Neural progenitor cell (in vitro differentiated cells): Measurements from ENCODE around the gene LGI4. TPM values are rescaled to one million over a fixed set of nuclear protein-coding genes. Genes with fewer than 3 reads are reported as not detected.

Experiments
- DNase-seq: peaks from one replicate; pipeline ENCODE4 v3.0.0-alpha.2; 2016; ENCODE audit warnings: low spot score
- H2AFZ ChIP-seq: fragments of 200-600 bp; sonication (generic); replicated peaks from 2 replicates; pipeline ENCODE4 v1.6.1; 2016; ENCODE audit warnings: antibody characterized with exemption
- H3F3A ChIP-seq: fragments of 200-600 bp; sonication (generic); 2 replicates; pipeline ENCODE4 v1.6.1; 2016; ENCODE audit warnings: antibody characterized with exemption, low read depth
- H3K27ac ChIP-seq: fragments of 200-600 bp; sonication (generic); 2 replicates; pipeline ENCODE4 v1.5.1; 2016; ENCODE audit warnings: mild to moderate bottlenecking
- H3K27me3 ChIP-seq: fragments of 200-600 bp; sonication (generic); 2 replicates; pipeline ENCODE4 v1.6.1; 2016; ENCODE audit warnings: mild to moderate bottlenecking, moderate library complexity
- H3K36me3 ChIP-seq: fragments of 200-600 bp; sonication (generic); 2 replicates; pipeline ENCODE4 v1.5.1; 2016
- H3K4me1 ChIP-seq: fragments of 200-600 bp; sonication (generic); 2 replicates; pipeline ENCODE4 v1.6.1; 2016; ENCODE audit warnings: mixed run types
- H3K4me2 ChIP-seq: fragments of 200-600 bp; sonication (generic); 2 replicates; pipeline ENCODE4 v1.6.1; 2016
- H3K4me3 ChIP-seq: fragments of 200-600 bp; sonication (generic); 2 replicates; pipeline ENCODE4 v1.5.1; 2016
- H3K79me2 ChIP-seq: fragments of 200-600 bp; sonication (generic); 2 replicates; pipeline ENCODE4 v1.6.1; 2016; ENCODE audit warnings: low read depth
- H3K9ac ChIP-seq: fragments of 200-600 bp; sonication (generic); 2 replicates; pipeline ENCODE4 v1.6.1; 2016
- H3K9me3 ChIP-seq: fragments of 200-600 bp; sonication (generic); 2 replicates; pipeline ENCODE4 v1.5.1; 2016; ENCODE audit warnings: low read depth
- H4K20me1 ChIP-seq: fragments of 200-600 bp; sonication (generic); 2 replicates; pipeline ENCODE4 v1.6.1; 2016; ENCODE audit warnings: low read depth
- H3K27ac Mint-ChIP-seq: 3 replicates; pipeline ENCODE4 v1.8.0; 2021; ENCODE audit warnings: mixed read lengths
- H3K27me3 Mint-ChIP-seq: 2 replicates; pipeline ENCODE4 v1.8.0; 2022; ENCODE audit warnings: low read depth, mild to moderate bottlenecking, inconsistent platforms, moderate library complexity, mixed read lengths; ENCODE audit not compliant: insufficient read depth
- H3K36me3 Mint-ChIP-seq: 3 replicates; pipeline ENCODE4 v1.8.0; 2021; ENCODE audit warnings: mixed read lengths
- H3K4me1 Mint-ChIP-seq: 3 replicates; pipeline ENCODE4 v1.8.0; 2021; ENCODE audit warnings: mixed read lengths
- H3K4me3 Mint-ChIP-seq: 3 replicates; pipeline ENCODE4 v1.8.0; 2021; ENCODE audit warnings: mild to moderate bottlenecking, moderate library complexity, mixed read lengths
- H3K9me3 Mint-ChIP-seq: 3 replicates; pipeline ENCODE4 v1.8.0; 2020; ENCODE audit warnings: mixed read lengths
- CTCF ChIP-seq: fragments of 200-600 bp; sonication (generic); IDR thresholded peaks from 2 replicates; pipeline ENCODE4 v1.5.1; 2017; ENCODE audit warnings: antibody characterized with exemption, mild to moderate bottlenecking
- EZH2 ChIP-seq: fragments of 200-600 bp; sonication (generic); IDR thresholded peaks from 2 replicates; pipeline ENCODE4 v1.6.1; 2017; ENCODE audit warnings: antibody characterized with exemption, mild to moderate bottlenecking, moderate library complexity
- EZH2phosphoT487 ChIP-seq: fragments of 200-600 bp; sonication (generic); IDR thresholded peaks from 2 replicates; pipeline ENCODE4 v1.6.1; 2017; ENCODE audit warnings: antibody characterized with exemption
- total RNA-seq: library from RNA; depleted of rRNA; stranded (reverse); fragments of >200 nt; gene quantifications from 2 replicates; pipeline ENCODE4 v1.2.3, GENCODE V29; 2015; ENCODE audit warnings: low replicate concordance

LGI4 gene
- total RNA-seq, 1 donor from 2014 or later = not detected

GRCh38 chr19:35176181-35176570 lies 41.3 kb upstream of the LGI4 start:
- no peak for DNase-seq
- no peak overlapping the region for H3K4me2 ChIP-seq

GRCh38 chr19:35174226-35174625 lies 39.4 kb upstream of the LGI4 start:
- no peak overlapping the region for H3K9ac ChIP-seq
- peaks cover 5% of the 10 kb centered on the region for H3K27me3 Mint-ChIP-seq
- H4K20me1 ChIP-seq = no peaks in the 10 kb centered on the region
- H3F3A ChIP-seq = no peaks in the 10 kb centered on the region
- no peaks in the 10 kb centered on the region for H3K36me3 ChIP-seq
- H3K9me3 Mint-ChIP-seq = peaks cover 13% of the 10 kb centered on the region
- H3K9me3 ChIP-seq = no peaks in the 10 kb centered on the region
- no peak overlapping the region for H3K27ac Mint-ChIP-seq
- no peak for DNase-seq
- H3K27me3 ChIP-seq = no peaks in the 10 kb centered on the region
- H3K4me3 Mint-ChIP-seq = no peak overlapping the region
- H2AFZ ChIP-seq = no peak overlapping the region
- no peak overlapping the region for H3K27ac ChIP-seq
- H3K36me3 Mint-ChIP-seq = no peaks in the 10 kb centered on the region
- no peak overlapping the region for H3K4me2 ChIP-seq
- H3K4me1 ChIP-seq = no peaks in the 10 kb centered on the region
- no peak for TF ChIP-seq CTCF
- no peak for TF ChIP-seq EZH2phosphoT487
- no peak for TF ChIP-seq EZH2
- no peak overlapping the region for H3K4me3 ChIP-seq
- H3K79me2 ChIP-seq = no peaks in the 10 kb centered on the region
- peaks cover 4% of the 10 kb centered on the region for H3K4me1 Mint-ChIP-seq

More at GRCh38 chr19:35176181-35176570, 41.3 kb upstream of the LGI4 start:
- H3K27ac ChIP-seq = no peak overlapping the region
- no peak overlapping the region for H3K9ac ChIP-seq
- H2AFZ ChIP-seq = no peak overlapping the region
- no peaks in the 10 kb centered on the region for H3K27me3 ChIP-seq
- H3K36me3 ChIP-seq = no peaks in the 10 kb centered on the region
- no peaks in the 10 kb centered on the region for H3K9me3 ChIP-seq
- H3K9me3 Mint-ChIP-seq = peaks cover 14% of the 10 kb centered on the region
- H3K4me3 Mint-ChIP-seq = no peak overlapping the region
- H3K36me3 Mint-ChIP-seq = no peaks in the 10 kb centered on the region
- no peak overlapping the region for H3K4me3 ChIP-seq
- H3F3A ChIP-seq = no peaks in the 10 kb centered on the region
- peaks cover 4% of the 10 kb centered on the region for H3K27me3 Mint-ChIP-seq
- no peaks in the 10 kb centered on the region for H3K79me2 ChIP-seq
- TF ChIP-seq EZH2 (no peak), CTCF (no peak), EZH2phosphoT487 (no peak)
- H4K20me1 ChIP-seq = no peaks in the 10 kb centered on the region
- H3K4me1 ChIP-seq = no peaks in the 10 kb centered on the region
- H3K27ac Mint-ChIP-seq = no peak overlapping the region
- H3K4me1 Mint-ChIP-seq = peaks cover 4% of the 10 kb centered on the region

- Histone ChIP-seq H4K20me1 (no peaks in the 10 kb centered on the region), H3K4me3 (no peak overlapping the region), H3K9me3 (no peaks in the 10 kb centered on the region), H3K36me3 (no peaks in the 10 kb centered on the region), H2AFZ (no peak overlapping the region), H3K27me3 (no peaks in the 10 kb centered on the region), H3K4me2 (no peak overlapping the region), H3F3A (no peaks in the 10 kb centered on the region), H3K79me2 (no peaks in the 10 kb centered on the region), H3K27ac (no peak overlapping the region), H3K9ac (no peak overlapping the region), H3K4me1 (no peaks in the 10 kb centered on the region)
- Mint-ChIP-seq H3K36me3 (no peaks in the 10 kb centered on the region), H3K9me3 (peaks cover 9% of the 10 kb centered on the region), H3K4me1 (peaks cover 4% of the 10 kb centered on the region), H3K27me3 (peaks cover 4% of the 10 kb centered on the region), H3K27ac (no peak overlapping the region), H3K4me3 (no peak overlapping the region)
- no peak for DNase-seq
- TF ChIP-seq EZH2 (no peak), EZH2phosphoT487 (no peak), CTCF (no peak)
Observed at GRCh38 chr19:35171730-35172129, 36.9 kb upstream of the LGI4 start.
